Endothelial cell of umbilical vein (primary cell): ENCODE results near the gene MTA1. TPM values are rescaled to one million over a fixed set of nuclear protein-coding genes. Genes with fewer than 3 reads are reported as not detected.

ENCODE experiments used
- BruUV-seq: library from RNA; stranded (reverse); fragments of 400-500 nt; replicated peaks from 2 replicates; lab custom pipeline; 2021; lab: Mats Ljungman, UMichigan
- CTCF ChIA-PET: fragments of 300-600, 350-600 bp; sonication (Branson Sonifier 250); formaldehyde crosslinking; loops from one replicate; lab custom pipeline; 2021; ENCODE audit warnings: antibody characterized with exemption, inconsistent platforms; lab: Charles Lee
- POLR2A ChIA-PET: fragments of 300-600, 350-600 bp; sonication (Branson Sonifier 250); formaldehyde crosslinking; loops from one replicate; lab custom pipeline; 2021; ENCODE audit warnings: antibody characterized with exemption, inconsistent platforms; lab: Charles Lee
- DNase-seq: peaks from one replicate; pipeline ENCODE4 v3.0.0-alpha.2; 2011; ENCODE audit warnings: low read depth, low spot score
- FAIRE-seq: peaks from 2 replicates; lab custom pipeline; 2011; peaks lifted over from hg19 to GRCh38; lab: Jason Lieb, UNC
- H2AFZ ChIP-seq: 2 replicates; pipeline ENCODE4 v1.6.0; 2012; ENCODE audit warnings: low read depth, low read length, control low read depth, inconsistent platforms
- H3K27ac ChIP-seq: 2 replicates; pipeline ENCODE4 v1.5.1; 2011; ENCODE audit warnings: low read depth, mild to moderate bottlenecking, control low read depth, low read length, moderate library complexity; ENCODE audit not compliant: insufficient read depth
- H3K27me3 ChIP-seq, 2 experiments: 2 replicates each; pipeline versions ENCODE4 v1.6.0 to v1.6.1; 2011; ENCODE audit warnings: low read length in 2 of 2, mixed read lengths in 1 of 2; ENCODE audit not compliant: control insufficient read depth in 2 of 2, insufficient read depth in 2 of 2
- H3K36me3 ChIP-seq, 2 experiments: 2 replicates in 1 of 2; 3 replicates in 1 of 2; pipeline ENCODE4 v1.5.1; 2011; ENCODE audit warnings: low read length in 2 of 2, mild to moderate bottlenecking in 1 of 2, moderate library complexity in 1 of 2; ENCODE audit not compliant: control insufficient read depth in 2 of 2, insufficient read depth in 2 of 2; ENCODE audit errors: extremely low read depth in 1 of 2
- H3K4me1 ChIP-seq: 3 replicates; pipeline ENCODE4 v1.5.1; 2011; ENCODE audit warnings: mild to moderate bottlenecking, low read length; ENCODE audit not compliant: control insufficient read depth, insufficient read depth; ENCODE audit errors: extremely low read depth
- H3K4me2 ChIP-seq: 2 replicates; pipeline ENCODE4 v1.6.1; 2011; ENCODE audit warnings: low read length, control low read depth, mixed read lengths; ENCODE audit not compliant: insufficient read depth
- H3K4me3 ChIP-seq, 3 experiments: fragments of 200-600 bp in 1 of 3; sonication (generic), shearing (Covaris generic) in 1 of 3; replicated peaks in 1 of 3; 2 replicates each; pipeline ENCODE4 v1.5.1; 2011 to 2016; ENCODE audit warnings: control low read depth in 3 of 3, low read length in 3 of 3, mild to moderate bottlenecking in 2 of 3, inconsistent platforms in 1 of 3, low read depth in 1 of 3, moderate library complexity in 1 of 3; ENCODE audit not compliant: insufficient read depth in 1 of 3
- H3K79me2 ChIP-seq: 2 replicates; pipeline ENCODE4 v1.6.0; 2012; ENCODE audit warnings: low read length, inconsistent platforms; ENCODE audit not compliant: control insufficient read depth, insufficient read depth
- H3K9ac ChIP-seq: replicated peaks from 2 replicates; pipeline ENCODE3; 2011; ENCODE audit warnings: low read length, control low read depth; ENCODE audit not compliant: insufficient read depth; ENCODE audit errors: extremely low read depth
- H3K9me1 ChIP-seq: replicated peaks from 3 replicates; pipeline ENCODE4 v1.6.0; 2011; ENCODE audit warnings: mild to moderate bottlenecking, low read length; ENCODE audit not compliant: control insufficient read depth, insufficient read depth; ENCODE audit errors: extremely low read depth
- H3K9me3 ChIP-seq: replicated peaks from 2 replicates; pipeline ENCODE4 v1.5.1; 2012; ENCODE audit warnings: low read length, inconsistent platforms; ENCODE audit not compliant: control insufficient read depth, insufficient read depth
- H4K20me1 ChIP-seq: replicated peaks from 2 replicates; pipeline ENCODE3; 2011; ENCODE audit warnings: mild to moderate bottlenecking, low read length; ENCODE audit not compliant: control insufficient read depth, insufficient read depth; ENCODE audit errors: extremely low read depth
- CTCF ChIP-seq, 2 donors: IDR thresholded peaks; 1 replicate in 1 of 2; 2 replicates in 1 of 2; pipeline ENCODE4 v1.5.1; 2011; ENCODE audit warnings: low read length in 2 of 2, mild to moderate bottlenecking in 2 of 2, moderate library complexity in 2 of 2, control low read depth in 1 of 2, inconsistent platforms in 1 of 2, low read depth in 1 of 2; ENCODE audit not compliant: insufficient read depth in 1 of 2; ENCODE audit errors: extremely low read depth in 1 of 2
- EZH2 ChIP-seq: IDR thresholded peaks from 2 replicates; pipeline ENCODE4 v1.6.1; 2012; ENCODE audit warnings: borderline replicate concordance, low read depth, mild to moderate bottlenecking, moderate library complexity, low read length, inconsistent platforms; ENCODE audit not compliant: severe bottlenecking
- FOS ChIP-seq: IDR thresholded peaks from 2 replicates; pipeline ENCODE4 v1.6.1; 2011; ENCODE audit warnings: mild to moderate bottlenecking, low read length, moderate library complexity, borderline replicate concordance; ENCODE audit not compliant: insufficient read depth
- GATA2 ChIP-seq: IDR thresholded peaks from 2 replicates; pipeline ENCODE4 v1.7.0; 2011; ENCODE audit warnings: low read depth, mild to moderate bottlenecking, moderate library complexity, mixed read lengths, low read length; ENCODE audit not compliant: insufficient read length, insufficient read depth
- JUN ChIP-seq: IDR thresholded peaks from 2 replicates; pipeline ENCODE4 v1.6.1; 2011; ENCODE audit warnings: borderline replicate concordance, low read depth; ENCODE audit not compliant: insufficient read length, insufficient read depth
- MAX ChIP-seq: IDR thresholded peaks from 2 replicates; pipeline ENCODE4 v1.6.1; 2011; ENCODE audit not compliant: insufficient read depth, insufficient read length
- MYC ChIP-seq: IDR thresholded peaks from one replicate; pipeline ENCODE4 v1.6.1; 2011; ENCODE audit warnings: mild to moderate bottlenecking, low read depth, low read length
- POLR2A ChIP-seq: IDR thresholded peaks from 2 replicates; pipeline ENCODE4 v1.6.1; 2012; ENCODE audit warnings: low read depth, mild to moderate bottlenecking, control low read depth, low read length
- POLR2AphosphoS5 ChIP-seq: IDR thresholded peaks from 2 replicates; pipeline ENCODE4 v1.6.1; 2012; ENCODE audit warnings: low read depth, mild to moderate bottlenecking, control low read depth, low read length, moderate library complexity; ENCODE audit not compliant: insufficient read depth
- dilution Hi-C: fragments of 300-500 bp; cut with MboI; formaldehyde crosslinking; loops from one replicate; pipeline ENCODE4 v1.15.0; 2019; ENCODE audit warnings: low sequenced_read_pairs; ENCODE audit not compliant: extremely low pct_ligation_motif_present
- intact Hi-C: fragments of 100-400 bp; cut with micrococcal nuclease; formaldehyde crosslinking; loops from one replicate; pipeline ENCODE4 v1.10.0; 2022
- polyA plus RNA-seq, 4 experiments: library from polyadenylated mRNA; depleted of rRNA in 3 of 4; stranded (reverse) in 3 of 4; unstranded in 1 of 4; fragments of >200 nt; gene quantifications; 2 replicates each; pipeline versions ENCODE4 v1.2.1 to v1.2.3, GENCODE V29; 2011 to 2012; ENCODE audit warnings: missing spikeins in 1 of 4
- total RNA-seq: library from RNA; stranded (reverse); gene quantifications from 2 replicates; pipeline ENCODE4 v1.2.3, GENCODE V29; 2021

The MTA1 gene
- total and polyA plus RNA-seq, 2 donors (not counting 3 experiments of a cell fraction or from before 2014, with no cell fraction given), result 85.2 to 167 TPM

- Histone ChIP-seq H3K9me3 (no peaks in the 10 kb centered on the region), H3K27ac (no peak overlapping the region), H3K9ac (no peak overlapping the region), H3K4me3 (no peak overlapping the region), H3K9me1 (no peaks in the 10 kb centered on the region), H3K4me1 (peaks cover 19% of the 10 kb centered on the region), H3K79me2 (peaks cover 4% of the 10 kb centered on the region), H3K4me2 (no peak overlapping the region), H3K27me3 (no peaks in the 10 kb centered on the region), H2AFZ (no peak overlapping the region), H3K36me3 (no peaks in the 10 kb centered on the region), H4K20me1 (no peaks in the 10 kb centered on the region)
- CTCF ChIA-PET, result no interaction called here
- no peak for DNase-seq
- intact Hi-C loops (no loop called here), dilution Hi-C loops (no loop called here)
- no peak for FAIRE-seq
- POLR2A ChIA-PET, result no interaction called here
- no TSS peak for BruUV-seq
- no peak for TF ChIP-seq MAX
- TF ChIP-seq CTCF (IDR thresholded peaks at IDR 0.05; ENCODE audit: extremely low read depth in 1 of 2, insufficient read depth in 1 of 2, low read depth in 1 of 2, low read length in 2 of 2), result no peak
- no peak for TF ChIP-seq POLR2AphosphoS5
- no peak for TF ChIP-seq JUN
- no peak for TF ChIP-seq FOS
- no peak for TF ChIP-seq EZH2
- no peak for TF ChIP-seq MYC
- TF ChIP-seq GATA2, result no peak
- no peak for TF ChIP-seq POLR2A
These were observed 17.9 kb upstream of the MTA1 start for GRCh38 chr14:105401699-105402098.
